ENCODE measurements around the gene TRAIP. TPM values are rescaled to one million over a fixed set of nuclear protein-coding genes. Genes with fewer than 3 reads are reported as not detected.
A peak's percentile ranks its signal among the peaks of the same experiment; 100 is the strongest.
"Not testable (repeated sequence)": the region's sequence is repeated elsewhere in the genome, so short reads cannot be mapped to it uniquely, and the experiment has no call there.

Gene TRAIP
- polyA plus RNA-seq, 4 donors, result 7.6 to 11.8 (median 10.9) TPM

GRCh38 chr3:49831341-49831740 is 25.0 kb downstream of the TRAIP start:
- no peak for DNase-seq (ENCODE audit: low read depth in 4 of 4, low spot score in 3 of 4)

- DNase-seq (ENCODE audit: low read depth in 4 of 4, low spot score in 3 of 4), result no peak
Observed at GRCh38 chr3:49826016-49826415, 30.3 kb downstream of the TRAIP start.

GRCh38 chr3:49823131-49823530 is 33.2 kb downstream of the TRAIP start:
- not testable (repeated sequence) for DNase-seq (ENCODE audit: low read depth in 4 of 4, low spot score in 3 of 4)

DNA sequence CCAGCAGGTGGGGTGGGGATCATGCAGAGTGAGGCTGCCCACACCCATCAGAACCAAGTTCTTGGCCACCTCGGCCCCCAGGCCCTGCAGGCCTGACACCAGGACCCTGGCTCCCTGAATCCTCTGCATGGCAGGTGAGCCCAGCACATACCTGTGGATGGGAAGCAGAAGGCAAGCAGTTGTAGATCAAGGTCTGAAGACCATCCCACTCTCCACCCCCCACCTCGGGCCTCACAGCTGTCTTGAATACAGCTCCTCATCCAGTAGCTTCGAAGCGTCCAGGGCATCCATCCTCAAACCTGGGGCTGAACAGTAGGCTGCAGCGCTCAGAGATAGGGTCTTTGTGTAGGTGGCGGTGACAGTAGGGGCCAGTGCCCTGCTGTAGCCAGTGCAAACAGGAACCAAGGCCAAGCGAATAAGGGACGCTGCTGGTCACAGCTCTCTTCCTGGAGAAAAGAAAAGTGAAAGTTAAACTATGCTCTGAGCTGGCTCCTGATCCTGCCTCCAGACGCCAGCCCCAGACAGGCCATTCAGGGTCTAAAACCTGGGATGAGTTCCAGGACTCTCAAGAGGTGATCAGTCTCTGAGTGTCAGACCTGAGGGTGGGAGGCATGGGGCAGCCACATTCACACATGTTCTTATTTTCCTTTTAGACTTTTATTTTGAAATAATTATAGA is 42.7 kb downstream of the TRAIP start, which contains the start of gene UBA7:
TSS of gene UBA7 (minus strand) at position 457 of the 678 bp plus-strand sequence. CDS start at position 291, 166 bp downstream.
- no peak for DNase-seq (ENCODE audit: low read depth in 4 of 4, low spot score in 3 of 4)

GRCh38 chr3:49812916-49813496 is 43.4 kb downstream of the TRAIP start:
- DNase-seq (ENCODE audit: low read depth in 4 of 4, low spot score in 3 of 4), result no peak

DNA sequence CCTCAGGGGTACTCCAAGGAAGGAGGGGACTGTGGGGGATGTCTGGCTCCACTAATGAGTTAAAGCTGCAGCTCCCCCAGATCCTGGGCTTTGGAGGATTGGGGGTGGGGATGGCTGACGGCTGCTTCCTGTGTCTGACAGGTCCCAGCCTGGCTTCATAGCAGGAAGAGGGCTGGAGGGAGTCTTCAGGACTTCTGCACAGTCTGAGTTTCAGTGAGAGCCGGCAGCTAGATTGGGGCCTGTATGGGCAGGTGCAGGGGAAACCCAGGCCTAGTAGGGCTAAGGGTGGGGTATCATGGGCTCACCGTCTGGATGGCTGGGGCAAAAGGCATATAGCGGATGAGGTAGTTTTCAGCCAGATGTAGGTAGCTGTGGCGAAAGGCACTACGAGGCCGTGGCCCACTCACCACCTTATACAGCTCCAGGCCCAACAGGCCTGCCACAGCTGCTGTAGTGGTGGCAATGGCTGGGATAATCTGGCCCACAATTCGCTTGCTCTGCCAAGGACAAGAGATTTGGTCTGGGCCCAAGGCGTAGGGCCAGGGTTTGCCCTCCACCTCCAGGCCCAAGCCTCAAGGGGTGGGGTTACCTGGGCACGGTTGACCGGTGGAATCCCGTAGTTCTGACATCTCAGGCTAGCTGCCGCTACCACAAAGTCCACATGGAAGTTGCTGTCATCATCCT is 48.8 kb downstream of the TRAIP start:
- peak in 1 of 4 donors; percentile 55 for DNase-seq (ENCODE audit: low read depth in 4 of 4, low spot score in 3 of 4)

- no peak for DNase-seq (ENCODE audit: low read depth in 4 of 4, low spot score in 3 of 4)
Observed at GRCh38 chr3:49806850-49807249, 49.5 kb downstream of the TRAIP start.

- DNase-seq (ENCODE audit: low read depth in 4 of 4, low spot score in 3 of 4), result peak in 1 of 4 donors; percentile 69
Observed at GRCh38 chr3:49805897-49806701, 50.3 kb downstream of the TRAIP start.

DNA sequence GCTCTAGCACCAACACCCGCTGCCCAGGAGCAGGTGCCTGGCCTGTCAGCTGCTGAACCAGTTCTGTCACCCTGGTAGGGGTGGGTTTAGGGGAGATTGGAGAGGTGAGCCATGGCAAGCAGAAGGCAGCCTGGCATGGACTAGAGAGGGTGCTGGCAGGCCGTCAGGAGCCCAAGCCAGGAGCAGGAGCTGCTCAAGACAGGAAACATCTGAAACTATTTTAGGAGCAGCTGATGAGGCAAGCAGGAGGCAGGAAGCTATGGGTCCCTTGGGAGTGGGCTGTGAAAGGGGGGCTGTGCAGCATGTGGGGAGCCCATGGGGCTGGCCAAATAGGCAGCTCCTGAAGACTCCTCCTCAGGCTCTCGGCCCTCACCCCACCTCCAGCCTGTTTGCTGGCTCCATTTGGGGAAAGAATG is 51.0 kb downstream of the TRAIP start:
- peak in 1 of 4 donors; percentile 72 for DNase-seq (ENCODE audit: low read depth in 4 of 4, low spot score in 3 of 4)

DNA sequence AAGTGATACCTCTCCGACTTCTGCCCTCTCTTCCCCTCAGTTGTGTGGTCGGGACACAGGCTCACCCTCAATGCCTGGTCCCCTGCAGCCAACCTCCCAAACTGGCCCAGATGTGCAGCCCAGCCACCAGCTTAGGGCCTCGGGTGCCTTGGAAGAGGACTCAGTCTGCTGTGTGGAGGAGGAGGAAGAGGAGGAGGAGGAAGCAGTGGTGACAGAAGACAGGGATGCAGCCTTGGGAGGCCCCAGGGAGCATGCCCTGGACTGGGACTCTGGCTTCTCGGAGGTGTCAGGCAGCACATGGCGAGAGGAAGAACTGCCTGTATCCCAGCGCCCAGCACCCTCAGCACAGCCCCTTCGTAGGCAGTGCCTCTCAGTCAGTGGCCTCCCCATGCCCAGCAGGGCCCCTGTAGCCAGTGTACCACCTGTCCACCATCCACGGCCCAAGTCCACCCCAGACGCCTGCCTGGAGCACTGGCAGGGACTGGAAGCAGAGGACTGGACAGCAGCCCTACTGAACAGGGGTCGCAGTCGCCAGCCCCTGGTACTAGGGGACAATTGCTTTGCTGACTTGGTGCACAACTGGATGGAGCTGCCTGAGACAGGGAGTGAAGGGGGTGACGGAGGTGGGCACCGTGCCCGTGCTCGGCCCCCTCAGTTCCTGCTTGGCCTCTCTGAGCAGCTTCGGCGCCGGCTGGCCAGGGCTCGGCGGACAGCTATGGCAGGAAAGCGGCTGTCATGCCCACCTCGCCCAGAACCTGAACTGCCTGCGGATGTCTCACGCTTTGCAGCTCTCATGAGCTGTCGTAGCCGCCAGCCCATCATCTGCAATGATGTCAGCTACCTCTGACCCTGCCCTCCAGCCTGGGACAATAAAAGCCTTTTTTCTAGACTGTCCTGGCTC is 52.0 kb downstream of the TRAIP start:
- DNase-seq (ENCODE audit: low read depth in 4 of 4, low spot score in 3 of 4), result no peak

DNA sequence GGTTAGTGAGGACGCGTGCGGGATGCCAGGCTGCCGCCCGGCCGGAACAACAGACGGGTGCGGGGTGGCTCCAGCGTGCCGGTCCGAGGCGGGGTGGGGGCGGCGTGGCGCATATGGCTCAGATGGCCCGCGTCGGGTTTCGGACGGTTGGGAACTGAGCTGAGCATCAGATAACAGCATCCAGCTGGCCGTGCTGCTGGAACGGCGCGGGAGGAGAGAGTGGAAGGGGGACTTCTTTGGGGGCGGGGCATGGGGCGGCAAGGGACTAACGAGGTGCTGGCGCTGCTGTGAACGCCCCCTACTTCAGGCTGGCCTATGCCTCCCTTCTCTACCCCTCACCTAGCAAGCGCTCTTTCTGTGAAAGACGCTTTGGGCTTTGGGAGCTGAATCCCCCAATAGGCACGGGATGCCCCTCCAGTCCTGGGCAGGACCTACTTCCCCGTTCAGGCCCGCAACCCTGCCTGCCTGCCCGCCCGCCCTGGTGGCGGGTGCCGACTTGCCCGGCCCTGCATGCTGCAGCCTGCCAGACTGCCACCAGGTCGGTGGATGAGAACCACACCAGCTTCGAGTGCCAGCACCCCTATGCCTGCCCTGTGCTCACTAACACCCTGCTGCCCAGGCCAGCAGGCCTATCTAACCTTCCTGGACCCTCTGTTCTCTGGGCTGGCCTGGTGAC is 52.8 kb downstream of the TRAIP start:
- no peak for DNase-seq (ENCODE audit: low read depth in 4 of 4, low spot score in 3 of 4)

GRCh38 chr3:49802719-49803464 is 53.5 kb downstream of the TRAIP start, which contains the start of gene INKA1:
TSS of gene INKA1 (plus strand) at chr3:49803261. CDS start at chr3:49803393, 132 bp downstream.
- DNase-seq (ENCODE audit: low read depth in 4 of 4, low spot score in 3 of 4), result peak in 1 of 4 donors; percentile 66

GRCh38 chr3:49801160-49801559 is 55.2 kb downstream of the TRAIP start:
- no peak for DNase-seq (ENCODE audit: low read depth in 4 of 4, low spot score in 3 of 4)

DNA sequence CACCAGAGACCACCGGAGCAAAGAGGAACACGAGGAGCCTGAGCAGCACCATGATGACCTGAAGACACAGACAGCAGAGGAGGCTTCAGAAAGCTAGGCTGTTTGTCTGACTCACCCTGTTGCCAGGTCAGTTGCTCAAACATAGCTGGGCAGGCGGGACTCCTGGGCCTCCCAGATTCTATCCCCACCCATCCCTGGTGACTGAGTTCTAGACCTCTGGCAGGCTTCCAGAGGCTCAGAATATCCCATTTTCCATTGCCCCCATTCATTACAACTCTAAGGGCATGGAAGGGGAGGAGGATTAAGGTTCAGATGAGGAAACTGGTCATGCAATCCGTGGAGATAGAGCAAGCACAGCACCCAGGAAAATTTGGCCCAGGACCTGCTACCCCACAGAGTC is 56.6 kb downstream of the TRAIP start, which contains the start of gene CDHR4:
TSS of gene CDHR4 (minus strand) at position 113 of the 400 bp plus-strand sequence. CDS start at position 52, 61 bp downstream.
- no peak for DNase-seq (ENCODE audit: low read depth in 4 of 4, low spot score in 3 of 4)

- no peak for DNase-seq (ENCODE audit: low read depth in 4 of 4, low spot score in 3 of 4)
Observed at GRCh38 chr3:49799105-49799504, 57.3 kb downstream of the TRAIP start.

DNA sequence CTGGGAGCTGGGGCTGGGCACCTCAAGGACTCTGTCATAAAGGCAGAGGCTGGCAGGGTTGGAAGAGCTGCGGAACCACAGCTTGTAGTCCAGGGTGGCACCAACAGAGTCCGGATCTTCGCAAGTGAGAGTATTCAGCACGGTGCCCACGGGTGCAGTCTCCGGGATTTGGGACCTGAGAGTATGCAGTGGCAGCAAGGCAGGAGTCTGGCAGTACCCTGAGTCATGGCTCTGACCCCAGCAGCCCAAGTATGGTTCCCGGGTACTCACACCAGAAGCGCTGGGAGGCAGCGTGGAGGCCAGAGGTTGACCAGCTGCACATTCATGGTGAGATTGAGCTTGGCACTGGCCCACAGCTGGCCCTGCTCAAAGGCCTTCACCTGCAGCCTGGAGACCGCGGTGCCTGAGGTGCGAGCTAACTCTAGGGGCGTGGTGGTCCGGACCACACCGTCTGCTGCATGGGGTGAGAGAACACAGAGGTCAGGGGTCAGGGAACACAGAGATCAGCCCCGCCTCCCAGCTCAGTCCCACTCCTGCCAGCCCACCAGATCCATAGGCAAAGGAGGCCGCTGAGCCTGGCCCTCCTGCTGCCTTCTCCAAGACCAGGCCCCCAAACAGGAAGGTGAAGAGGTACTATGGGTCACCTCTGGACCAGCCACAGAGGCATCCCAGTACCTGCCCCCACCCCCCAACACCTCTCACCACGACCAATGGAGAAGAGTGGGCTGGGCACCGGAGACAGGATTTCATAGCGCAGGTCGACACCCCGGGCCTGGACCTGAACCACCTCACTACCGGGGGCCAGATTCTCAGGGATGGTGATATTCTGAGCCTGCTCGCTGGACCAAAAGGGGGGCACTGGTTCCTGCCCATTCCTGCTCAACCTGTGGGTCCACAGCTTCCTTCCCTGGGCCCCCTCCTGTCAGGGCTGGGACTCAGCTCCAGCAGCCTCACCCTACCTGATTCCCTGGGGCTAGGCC is 61.1 kb downstream of the TRAIP start:
- no peak for DNase-seq (ENCODE audit: low read depth in 4 of 4, low spot score in 3 of 4)

DNA sequence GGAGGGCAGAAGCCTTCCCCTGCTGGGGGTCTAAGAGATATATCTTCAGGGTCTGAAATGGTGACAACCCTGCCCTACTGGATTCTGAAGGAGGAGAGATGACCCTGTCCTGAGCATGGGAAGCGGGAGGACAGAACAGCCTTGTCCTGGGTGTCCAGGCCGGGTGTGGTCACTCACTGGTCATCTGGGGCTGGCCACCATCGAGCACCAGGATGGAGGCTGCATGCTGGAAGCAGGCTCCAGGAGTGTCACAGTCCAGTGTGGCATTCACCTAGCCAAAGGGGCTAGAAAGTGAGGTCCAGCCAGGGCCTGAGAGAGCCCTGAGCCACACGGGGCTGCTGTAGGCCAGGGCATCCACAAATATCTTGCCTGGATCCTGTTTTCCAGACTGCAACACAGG is 61.9 kb downstream of the TRAIP start:
- no peak for DNase-seq (ENCODE audit: low read depth in 4 of 4, low spot score in 3 of 4)

Measured in left renal pelvis (tissue), 4 donors.